WTC11 (cell line): Measurements from ENCODE around the gene PPP2R2C. TPM values are rescaled to one million over a fixed set of nuclear protein-coding genes. Genes with fewer than 3 reads are reported as not detected.

Experiments
- ATAC-seq: fragments of 200-7000 bp; cut with Tn5 transposase; 2 replicates; pipeline ENCODE4 v1.10.0; 2021; ENCODE audit warnings: mild to moderate bottlenecking, moderate library complexity
- CTCF ChIA-PET: fragments of 300-600 bp; sonication (Branson Sonifier 250); formaldehyde crosslinking; loops from one replicate; lab custom pipeline; 2021; ENCODE audit warnings: antibody characterized with exemption; lab: Charles Lee
- POLR2A ChIA-PET: fragments of 350-600 bp; sonication (Branson Sonifier 250); formaldehyde crosslinking; loops from one replicate; lab custom pipeline; 2021; ENCODE audit warnings: antibody characterized with exemption; lab: Charles Lee
- DNase-seq: peaks from one replicate; pipeline ENCODE4 v3.0.0; 2021; ENCODE audit warnings: low spot score
- H3K27ac Mint-ChIP-seq: 2 replicates; pipeline ENCODE4 v1.8.0; 2021; ENCODE audit warnings: mixed read lengths
- H3K27me3 Mint-ChIP-seq: 2 replicates; pipeline ENCODE4 v1.8.0; 2021; ENCODE audit warnings: low read depth, mild to moderate bottlenecking, moderate library complexity, mixed read lengths
- H3K36me3 Mint-ChIP-seq: 2 replicates; pipeline ENCODE4 v1.8.0; 2021; ENCODE audit warnings: mixed read lengths
- H3K4me1 Mint-ChIP-seq: 2 replicates; pipeline ENCODE4 v1.8.0; 2022; ENCODE audit warnings: mixed read lengths
- H3K4me3 Mint-ChIP-seq: 2 replicates; pipeline ENCODE4 v1.8.0; 2021; ENCODE audit warnings: mild to moderate bottlenecking, moderate library complexity, mixed read lengths
- H3K9me3 Mint-ChIP-seq: 2 replicates; pipeline ENCODE4 v1.8.0; 2021; ENCODE audit warnings: mixed read lengths
- AR ChIP-seq: fragments of 250-450 bp; sonication (Bioruptor Pico); IDR thresholded peaks from 2 replicates; pipeline ENCODE4 v1.9.0; 2021; ENCODE audit warnings: mild to moderate bottlenecking
- ATF6 ChIP-seq: sonication (generic); formaldehyde crosslinking; IDR thresholded peaks from 2 replicates; pipeline ENCODE4 v1.8.1; 2023; ENCODE audit warnings: mild to moderate bottlenecking, missing genetic modification reagents
- CBFB ChIP-seq: sonication (generic); formaldehyde crosslinking; IDR thresholded peaks from 2 replicates; pipeline ENCODE4 v1.8.1; 2022; ENCODE audit warnings: mild to moderate bottlenecking, low read depth, missing genetic modification reagents
- CREM ChIP-seq: sonication (generic); formaldehyde crosslinking; IDR thresholded peaks from 2 replicates; pipeline ENCODE4 v1.8.1; 2022; ENCODE audit warnings: mild to moderate bottlenecking, missing genetic modification reagents, moderate library complexity
- E2F1 ChIP-seq: sonication (generic); formaldehyde crosslinking; IDR thresholded peaks from 2 replicates; pipeline ENCODE4 v1.8.0; 2022; ENCODE audit warnings: mild to moderate bottlenecking, missing genetic modification reagents
- ELF4 ChIP-seq: sonication (generic); formaldehyde crosslinking; IDR thresholded peaks from 2 replicates; pipeline ENCODE4 v1.8.1; 2022; ENCODE audit warnings: low read depth, mild to moderate bottlenecking, moderate library complexity, missing genetic modification reagents
- EMX1 ChIP-seq: fragments of 250-450 bp; sonication (Bioruptor Pico); IDR thresholded peaks from 2 replicates; pipeline ENCODE4 v1.8.0; 2021; ENCODE audit warnings: mild to moderate bottlenecking
- ERG ChIP-seq: fragments of 250-450 bp; sonication (Bioruptor Pico); IDR thresholded peaks from 2 replicates; pipeline ENCODE4 v1.8.0; 2021; ENCODE audit warnings: mild to moderate bottlenecking
- FOXJ3 ChIP-seq: sonication (generic); formaldehyde crosslinking; IDR thresholded peaks from 2 replicates; pipeline ENCODE4 v1.9.0; 2021; ENCODE audit warnings: missing genetic modification reagents, mild to moderate bottlenecking, borderline replicate concordance
- HMGA2 ChIP-seq: fragments of 250-450 bp; sonication (Bioruptor Pico); IDR thresholded peaks from 2 replicates; pipeline ENCODE4 v1.4.0; 2021; ENCODE audit warnings: mild to moderate bottlenecking, moderate library complexity
- JAZF1 ChIP-seq: fragments of 250-450 bp; sonication (Bioruptor Pico); IDR thresholded peaks from 2 replicates; pipeline ENCODE4 v1.9.0; 2021; ENCODE audit warnings: moderate library complexity, mild to moderate bottlenecking, inconsistent platforms
- OVOL2 ChIP-seq: fragments of 250-450 bp; sonication (Bioruptor Pico); IDR thresholded peaks from 2 replicates; pipeline ENCODE4 v1.9.0; 2021; ENCODE audit warnings: mild to moderate bottlenecking, borderline replicate concordance
- PRRX2 ChIP-seq: fragments of 250-450 bp; sonication (Bioruptor Pico); IDR thresholded peaks from 2 replicates; pipeline ENCODE4 v1.8.0; 2021; ENCODE audit warnings: mild to moderate bottlenecking
- TEAD4 ChIP-seq: sonication (generic); formaldehyde crosslinking; IDR thresholded peaks from 2 replicates; pipeline ENCODE4 v1.8.0; 2022; ENCODE audit warnings: mild to moderate bottlenecking, missing genetic modification reagents
- USF2 ChIP-seq: sonication (generic); formaldehyde crosslinking; IDR thresholded peaks from 2 replicates; pipeline ENCODE4 v1.8.1; 2023; ENCODE audit warnings: mild to moderate bottlenecking, missing genetic modification reagents, moderate library complexity
- ZMAT4 ChIP-seq: fragments of 250-450 bp; sonication (Bioruptor Pico); IDR thresholded peaks from 2 replicates; pipeline ENCODE4 v1.9.0; 2021; ENCODE audit warnings: mild to moderate bottlenecking
- ZNF138 ChIP-seq: sonication (generic); formaldehyde crosslinking; conservative IDR thresholded peaks from 2 replicates; pipeline ENCODE4 v1.8.1; 2022; ENCODE audit warnings: mild to moderate bottlenecking, moderate library complexity, missing genetic modification reagents
- ZNF425 ChIP-seq: fragments of 250-450 bp; sonication (Bioruptor Pico); conservative IDR thresholded peaks from 2 replicates; pipeline ENCODE4 v1.9.0; 2021; ENCODE audit warnings: mild to moderate bottlenecking
- total RNA-seq: library from RNA; stranded (reverse); gene quantifications from 3 replicates; pipeline ENCODE4 v1.2.3, GENCODE V29; 2021

PPP2R2C gene
- total RNA-seq, 1 experiment from 2014 or later = 11.5 TPM

GRCh38 chr4:6439120-6439762, 33.2 kb downstream of the PPP2R2C start (continued):
- TF ChIP-seq HMGA2 (CRISPR knock-in tag) = no peak
- no peak for TF ChIP-seq FOXJ3 (CRISPR knock-in tag)
- no peak for TF ChIP-seq TEAD4 (CRISPR knock-in tag)

- ChIA-PET CTCF (interaction anchor here (0.8 to 1.0 kb wide), 2 partner anchors 10 to 112 kb away, joined by 3 to 4 read pairs; no protein-coding TSS in a partner anchor), POLR2A (no interaction called here)
- Mint-ChIP-seq H3K4me1 (0 out of 2 replicates have a peak, but pooled peaks cover 3% of the 10 kb centered on the region), H3K27me3 (peaks cover 4% of the 10 kb centered on the region), H3K27ac (no peak overlapping the region), H3K36me3 (peaks cover 6% of the 10 kb centered on the region), H3K9me3 (peaks cover 30% of the 10 kb centered on the region), H3K4me3 (no peak overlapping the region)
- TF ChIP-seq ZMAT4 (CRISPR knock-in tag) (no peak), ELF4 (no peak), USF2 (CRISPR knock-in tag) (no peak), E2F1 (CRISPR knock-in tag) (no peak), ZNF425 (CRISPR knock-in tag) (no peak), CBFB (CRISPR knock-in tag) (no peak)
- DNase-seq = no peak
- ATAC-seq = no peak
These were observed 34.6 kb downstream of the PPP2R2C start for GRCh38 chr4:6437826-6438238.

GRCh38 chr4:6435010-6435409, 37.4 kb downstream of the PPP2R2C start:
- peaks cover 4% of the 10 kb centered on the region for H3K27me3 Mint-ChIP-seq
- ChIA-PET POLR2A (no interaction called here), CTCF (no interaction called here)
- ATAC-seq (no peak), DNase-seq (no peak)
- H3K4me3 Mint-ChIP-seq = no peak overlapping the region
- H3K36me3 Mint-ChIP-seq = peaks cover 6% of the 10 kb centered on the region
- H3K9me3 Mint-ChIP-seq = peaks cover 33% of the 10 kb centered on the region
- no peak overlapping the region for H3K27ac Mint-ChIP-seq
- no peaks in the 10 kb centered on the region for H3K4me1 Mint-ChIP-seq
- TF ChIP-seq CBFB (CRISPR knock-in tag) (no peak), PRRX2 (CRISPR knock-in tag) (no peak), JAZF1 (no peak), OVOL2 (no peak), ZNF138 (CRISPR knock-in tag) (no peak)

- TF ChIP-seq ELF4 (no peak), ERG (CRISPR knock-in tag) (no peak), CREM (CRISPR knock-in tag) (no peak), AR (CRISPR knock-in tag) (no peak), USF2 (CRISPR knock-in tag) (no peak), ATF6 (CRISPR knock-in tag) (no peak), EMX1 (CRISPR knock-in tag) (no peak)
- peaks cover 6% of the 10 kb centered on the region for H3K36me3 Mint-ChIP-seq
- ChIA-PET CTCF (no interaction called here), POLR2A (no interaction called here)
- H3K27ac Mint-ChIP-seq = no peak overlapping the region
- DNase-seq = no peak
- no peak for ATAC-seq
- peaks cover 26% of the 10 kb centered on the region for H3K9me3 Mint-ChIP-seq
- H3K4me1 Mint-ChIP-seq = no peaks in the 10 kb centered on the region
- peaks cover 4% of the 10 kb centered on the region; the same call in 1 of the 2 replicates for H3K27me3 Mint-ChIP-seq
- H3K4me3 Mint-ChIP-seq = no peak overlapping the region
These were observed 41.5 kb downstream of the PPP2R2C start for GRCh38 chr4:6430927-6431326.
